ENCODE measurements around the gene AAGAB. TPM values are rescaled to one million over a fixed set of nuclear protein-coding genes. Genes with fewer than 3 reads are reported as not detected.
A peak's percentile ranks its signal among the peaks of the same experiment; 100 is the strongest.

Gene AAGAB
- total RNA-seq, 1 experiment from 2014 or later, result 68.1 TPM

DNA sequence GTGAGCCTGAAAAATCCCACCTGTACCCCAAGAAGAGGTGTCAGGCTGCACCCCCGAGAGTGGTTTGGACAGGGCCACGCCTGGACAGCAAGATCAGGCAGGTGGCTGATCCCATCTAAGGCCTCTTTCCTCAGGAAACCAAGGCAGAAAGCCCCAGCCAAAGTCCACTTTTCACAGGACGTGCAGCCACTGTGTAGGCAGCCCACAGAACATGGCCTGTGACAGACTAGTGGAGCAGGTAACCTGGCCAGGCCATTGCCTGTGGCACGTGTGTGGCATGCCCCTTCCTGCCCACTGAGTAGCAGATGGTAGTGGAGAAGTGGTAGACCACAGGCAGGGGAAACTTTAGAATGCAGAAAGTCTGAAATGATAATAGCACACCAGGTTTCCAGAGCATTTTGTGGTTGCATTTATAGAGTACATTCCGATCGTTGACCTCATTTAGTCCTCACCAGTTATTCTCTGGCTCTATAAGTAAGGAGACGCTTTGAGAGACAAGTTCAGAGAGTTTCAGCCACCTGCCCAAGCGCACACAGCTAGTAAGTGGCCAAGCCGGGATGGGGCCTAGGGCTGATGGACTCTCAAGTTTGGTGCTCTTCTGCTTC lies 68.7 kb downstream of the AAGAB start:
- Histone ChIP-seq H3K9me3 (no peaks in the 10 kb centered on the region), H3K4me3 (no peak overlapping the region), H3K27me3 (no peaks in the 10 kb centered on the region), H3K36me3 (peaks cover 94% of the 10 kb centered on the region)
- DNase-seq, result no peak

DNA sequence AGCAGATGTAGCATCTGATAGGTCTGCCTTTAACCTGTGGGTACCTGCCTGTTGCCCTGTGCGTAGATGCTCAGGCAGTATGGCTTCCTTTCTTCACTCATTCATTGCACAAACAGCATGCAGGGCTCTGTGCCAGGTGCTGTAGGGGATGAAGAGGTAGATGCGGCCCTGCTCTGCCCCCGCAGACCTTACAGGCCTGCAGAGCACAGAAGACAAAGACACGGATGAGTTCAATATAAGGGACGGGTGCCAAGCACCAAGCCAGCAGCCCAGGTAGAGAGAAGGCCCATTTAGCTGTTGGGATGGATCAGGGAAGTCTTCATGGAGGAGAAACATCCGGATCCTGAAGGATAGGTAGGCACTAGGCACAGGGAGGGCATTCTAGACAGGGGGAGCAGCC lies 69.4 kb downstream of the AAGAB start:
- Histone ChIP-seq H3K36me3 (peaks cover 94% of the 10 kb centered on the region), H3K9me3 (no peaks in the 10 kb centered on the region), H3K27me3 (no peaks in the 10 kb centered on the region), H3K4me3 (no peak overlapping the region)
- DNase-seq, result no peak

DNA sequence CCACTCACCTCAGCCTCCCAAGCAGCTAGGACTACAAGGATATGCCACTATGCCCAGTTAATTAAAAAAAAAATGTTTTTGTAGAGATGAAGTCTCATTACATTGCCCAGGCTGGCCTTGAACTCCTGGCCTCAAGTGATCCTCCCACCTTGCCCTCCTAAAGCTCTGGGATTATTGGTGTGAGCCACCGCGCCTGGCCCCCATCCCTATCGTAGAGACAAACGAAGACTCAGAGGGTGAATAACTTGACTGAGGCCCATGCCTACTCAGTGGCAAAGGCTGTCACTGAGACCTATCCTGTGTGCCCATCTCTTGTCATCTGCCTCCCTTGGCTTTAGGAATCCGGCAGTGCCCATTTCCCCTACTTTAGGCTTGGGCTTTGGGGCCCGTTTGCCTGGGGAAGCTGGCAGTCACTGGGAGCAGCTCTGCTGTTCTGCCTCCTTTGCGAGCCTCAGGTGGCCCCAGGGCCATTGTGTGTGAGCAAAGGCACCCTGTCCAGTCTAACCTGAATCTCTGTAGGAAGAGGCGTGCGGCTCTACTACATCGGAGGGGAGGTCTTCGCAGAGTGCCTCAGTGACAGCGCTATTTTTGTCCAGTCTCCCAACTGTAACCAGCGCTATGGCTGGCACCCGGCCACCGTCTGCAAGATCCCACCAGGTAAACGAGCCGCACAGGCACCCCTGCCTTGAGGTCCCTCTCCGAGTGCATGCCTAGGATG lies 70.1 kb downstream of the AAGAB start:
- no peak overlapping the region for H3K4me3 ChIP-seq
- peaks cover 94% of the 10 kb centered on the region for H3K36me3 ChIP-seq
- H3K27me3 ChIP-seq, result no peaks in the 10 kb centered on the region
- H3K9me3 ChIP-seq, result no peaks in the 10 kb centered on the region
- DNase-seq, result no peak

DNA sequence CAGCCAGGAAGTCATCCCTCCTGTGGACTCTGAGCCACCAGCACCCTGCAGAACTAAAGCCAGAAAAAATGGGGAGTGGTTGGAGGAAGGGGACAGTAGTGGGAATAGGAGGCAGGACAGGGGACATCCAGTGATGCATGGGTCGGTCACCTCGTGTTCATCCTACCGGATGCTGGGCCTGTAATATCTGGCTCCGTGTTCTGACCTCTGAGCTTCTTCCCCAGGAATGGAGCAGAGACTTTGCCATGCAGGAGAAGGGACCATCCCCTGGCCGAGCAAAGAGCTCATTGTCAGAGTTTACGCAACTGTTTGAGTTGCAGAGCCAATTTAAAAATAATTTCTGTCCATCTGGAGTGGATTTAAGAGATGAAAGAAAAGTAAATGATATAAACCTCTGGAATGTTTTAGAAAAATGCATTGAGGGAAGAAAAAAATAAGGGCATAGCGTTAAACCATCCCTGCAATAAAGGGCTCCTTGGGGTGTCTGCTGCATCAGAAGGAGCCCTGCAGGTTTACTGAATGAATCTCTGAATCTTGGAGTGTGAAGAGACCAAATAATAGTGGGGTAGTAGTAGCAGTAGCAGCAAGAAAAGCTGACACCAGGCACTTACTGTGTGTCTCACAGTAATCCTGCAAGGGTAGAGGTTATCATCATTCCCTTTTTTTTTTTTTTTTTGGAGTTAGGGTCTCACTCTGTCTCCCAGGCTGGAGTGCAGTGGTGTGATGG lies 70.9 kb downstream of the AAGAB start:
- no peak overlapping the region for H3K4me3 ChIP-seq
- no peaks in the 10 kb centered on the region for H3K27me3 ChIP-seq
- H3K9me3 ChIP-seq, result no peaks in the 10 kb centered on the region
- peaks cover 94% of the 10 kb centered on the region for H3K36me3 ChIP-seq
- DNase-seq, result peak; percentile 49

DNA sequence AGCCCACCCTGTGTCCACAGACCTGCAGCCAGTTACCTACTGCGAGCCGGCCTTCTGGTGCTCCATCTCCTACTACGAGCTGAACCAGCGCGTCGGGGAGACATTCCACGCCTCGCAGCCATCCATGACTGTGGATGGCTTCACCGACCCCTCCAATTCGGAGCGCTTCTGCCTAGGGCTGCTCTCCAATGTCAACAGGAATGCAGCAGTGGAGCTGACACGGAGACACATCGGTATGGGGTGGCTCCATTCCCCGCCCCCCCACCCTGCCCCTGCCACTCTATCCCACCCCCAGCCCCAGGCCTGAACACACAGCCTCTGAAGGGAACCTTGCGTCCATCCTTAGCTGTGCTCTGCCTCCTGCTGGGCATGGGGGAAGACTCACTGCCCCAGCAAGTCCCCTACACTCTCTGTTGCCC lies 73.2 kb downstream of the AAGAB start:
- no peaks in the 10 kb centered on the region for H3K9me3 ChIP-seq
- peaks cover 87% of the 10 kb centered on the region for H3K36me3 ChIP-seq
- no peak overlapping the region for H3K4me3 ChIP-seq
- DNase-seq, result no peak
- no peaks in the 10 kb centered on the region for H3K27me3 ChIP-seq

DNA sequence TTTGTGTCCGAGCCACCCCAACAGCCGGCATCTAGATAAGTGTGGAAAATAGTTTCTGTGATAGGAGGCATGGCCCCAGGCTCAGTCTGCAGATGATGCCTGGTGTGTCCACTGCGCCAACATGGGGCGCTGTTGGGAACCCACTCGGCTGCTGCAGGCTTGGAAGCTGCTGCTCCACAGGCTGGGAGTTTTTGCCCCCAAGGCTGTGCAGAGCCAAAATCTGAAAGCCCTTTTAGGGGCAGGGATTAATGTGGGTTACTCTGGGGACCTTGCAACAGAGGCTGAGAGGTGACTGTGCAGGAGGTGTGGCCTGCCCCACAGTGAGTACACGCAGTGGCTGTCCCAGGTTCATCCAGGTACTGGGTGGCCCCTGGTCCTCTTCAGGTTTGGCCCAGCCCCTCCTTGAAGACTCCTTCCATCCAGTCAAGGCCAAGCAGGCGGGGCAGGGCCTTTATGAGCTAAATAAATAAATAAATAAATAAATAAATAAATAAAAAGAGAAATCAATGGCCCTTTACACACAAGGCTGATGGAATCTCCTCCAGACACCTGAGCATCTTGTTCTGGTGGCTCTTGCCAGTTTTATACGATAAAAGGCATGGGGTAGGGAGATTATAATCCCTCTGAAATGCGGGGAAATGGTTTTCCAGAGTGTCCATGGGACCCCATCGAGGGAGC lies 73.8 kb downstream of the AAGAB start:
- Histone ChIP-seq H3K36me3 (peaks cover 86% of the 10 kb centered on the region), H3K27me3 (no peaks in the 10 kb centered on the region)
- DNase-seq, result no peak

DNA sequence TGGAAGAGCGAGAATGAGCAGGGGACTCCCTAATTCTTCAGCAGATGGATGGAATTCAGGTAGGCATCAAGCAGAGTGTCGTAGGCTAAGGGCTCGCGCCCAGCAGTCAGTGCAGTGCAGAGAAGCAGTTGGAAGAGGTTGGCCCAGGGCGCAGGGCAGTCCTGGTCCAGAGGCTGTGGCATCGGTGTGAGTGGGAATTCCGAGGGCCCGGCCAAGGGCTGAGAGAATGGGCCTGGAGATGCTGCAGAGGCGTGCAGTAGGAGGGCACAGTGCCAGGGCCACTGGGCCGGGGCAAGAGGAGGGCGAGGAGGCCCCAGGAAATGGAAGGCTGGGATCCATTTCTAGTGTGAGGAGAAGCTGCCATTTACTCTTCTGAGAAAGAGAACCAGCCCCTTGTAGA lies 74.4 kb downstream of the AAGAB start:
- Histone ChIP-seq H3K4me3 (no peak overlapping the region), H3K9me3 (no peaks in the 10 kb centered on the region), H3K36me3 (peaks cover 86% of the 10 kb centered on the region), H3K27me3 (no peaks in the 10 kb centered on the region)
- DNase-seq, result no peak

More for the DNA sequence above, 73.8 kb downstream of the AAGAB start:
- H3K4me3 ChIP-seq, result no peak overlapping the region
- H3K9me3 ChIP-seq, result no peaks in the 10 kb centered on the region

DNA sequence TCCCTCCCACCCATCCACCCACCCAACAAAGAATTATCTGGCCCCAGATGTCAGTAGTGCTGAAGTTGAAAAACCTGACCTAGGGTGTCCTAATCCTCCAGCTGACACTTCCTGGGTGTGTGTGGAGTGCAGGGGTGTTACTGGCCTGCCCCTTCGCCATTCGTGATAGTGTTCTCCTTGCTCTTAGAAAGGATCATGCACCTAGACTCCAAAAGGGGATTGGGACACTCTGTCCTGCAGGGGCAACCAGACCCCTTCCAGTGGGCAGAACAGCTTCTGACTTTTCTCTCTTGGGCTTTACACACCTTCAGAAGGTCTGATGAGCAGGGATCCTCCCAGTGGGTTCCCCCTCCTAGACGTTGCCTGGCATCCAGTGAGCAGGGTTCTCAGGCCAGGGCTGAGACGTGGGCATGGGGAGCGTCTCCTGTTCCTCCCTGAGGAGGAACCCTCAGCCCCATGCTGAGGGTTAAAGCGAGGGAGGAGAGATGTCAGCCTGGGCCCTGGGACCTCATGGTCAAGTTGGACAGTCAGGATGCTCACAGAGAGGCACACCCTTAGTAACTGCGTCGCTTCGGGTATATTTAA lies 75.0 kb downstream of the AAGAB start:
- Histone ChIP-seq H3K9me3 (no peaks in the 10 kb centered on the region), H3K4me3 (no peak overlapping the region), H3K36me3 (peaks cover 86% of the 10 kb centered on the region), H3K27me3 (no peaks in the 10 kb centered on the region)
- no peak for DNase-seq

DNA sequence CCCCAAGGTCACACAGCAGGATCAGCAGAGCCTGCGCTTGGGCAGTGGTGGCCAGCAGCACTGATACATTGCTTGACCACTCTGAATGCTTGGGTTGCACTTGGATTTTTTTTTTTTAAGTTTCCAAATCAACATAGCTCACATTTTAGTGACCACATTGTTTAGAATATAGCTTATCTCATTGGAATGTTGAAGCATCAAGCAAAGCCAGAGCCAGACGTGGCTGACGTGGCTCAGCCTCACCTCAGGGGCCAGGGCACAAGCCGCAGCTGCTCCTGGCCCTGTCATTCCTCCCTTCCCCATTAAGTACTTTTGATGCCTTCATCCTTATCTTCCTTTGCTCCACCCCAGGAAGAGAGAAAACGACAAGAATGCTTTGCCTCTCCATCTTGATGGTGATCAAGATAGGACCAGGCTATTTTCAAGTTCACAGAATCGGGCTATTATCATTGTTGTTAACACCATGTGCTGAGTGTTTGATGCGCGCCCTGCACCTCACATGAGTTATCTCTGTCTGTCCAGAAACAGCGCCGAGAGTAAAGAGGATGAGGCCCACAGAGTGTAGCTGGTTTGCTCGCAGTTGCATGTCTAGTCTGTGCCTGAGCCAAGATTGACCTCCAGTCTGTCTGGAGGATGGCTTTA lies 75.8 kb downstream of the AAGAB start:
- DNase-seq, result peak; percentile 94
- H3K36me3 ChIP-seq, result peaks cover 86% of the 10 kb centered on the region

DNA sequence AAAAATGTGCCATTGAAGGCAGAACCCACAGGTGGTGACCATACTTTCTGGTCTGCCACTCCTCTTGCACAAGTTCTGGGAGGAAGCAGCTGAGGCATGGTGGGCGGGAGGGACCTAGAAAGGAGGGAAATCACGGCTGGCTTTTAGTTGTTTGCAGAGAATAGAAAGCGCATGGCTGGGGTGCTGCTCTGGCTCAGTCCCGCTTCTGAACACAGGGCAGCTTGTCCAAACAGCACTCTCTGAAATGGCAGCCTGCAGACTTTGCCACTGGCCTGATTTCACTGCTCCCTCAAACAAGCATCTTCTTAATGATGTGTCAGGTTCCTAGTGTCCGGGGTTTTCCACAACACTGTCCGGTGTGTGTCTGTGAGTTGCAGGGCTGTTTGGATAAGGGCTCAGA lies 76.7 kb downstream of the AAGAB start:
- DNase-seq, result no peak
- H3K9me3 ChIP-seq, result no peaks in the 10 kb centered on the region
- peaks cover 88% of the 10 kb centered on the region for H3K36me3 ChIP-seq
- H3K27me3 ChIP-seq, result no peaks in the 10 kb centered on the region
- H3K4me3 ChIP-seq, result no peak overlapping the region

More for the DNA sequence above, 75.8 kb downstream of the AAGAB start:
- H3K27me3 ChIP-seq, result no peaks in the 10 kb centered on the region
- H3K9me3 ChIP-seq, result no peaks in the 10 kb centered on the region
- no peak overlapping the region for H3K4me3 ChIP-seq

DNA sequence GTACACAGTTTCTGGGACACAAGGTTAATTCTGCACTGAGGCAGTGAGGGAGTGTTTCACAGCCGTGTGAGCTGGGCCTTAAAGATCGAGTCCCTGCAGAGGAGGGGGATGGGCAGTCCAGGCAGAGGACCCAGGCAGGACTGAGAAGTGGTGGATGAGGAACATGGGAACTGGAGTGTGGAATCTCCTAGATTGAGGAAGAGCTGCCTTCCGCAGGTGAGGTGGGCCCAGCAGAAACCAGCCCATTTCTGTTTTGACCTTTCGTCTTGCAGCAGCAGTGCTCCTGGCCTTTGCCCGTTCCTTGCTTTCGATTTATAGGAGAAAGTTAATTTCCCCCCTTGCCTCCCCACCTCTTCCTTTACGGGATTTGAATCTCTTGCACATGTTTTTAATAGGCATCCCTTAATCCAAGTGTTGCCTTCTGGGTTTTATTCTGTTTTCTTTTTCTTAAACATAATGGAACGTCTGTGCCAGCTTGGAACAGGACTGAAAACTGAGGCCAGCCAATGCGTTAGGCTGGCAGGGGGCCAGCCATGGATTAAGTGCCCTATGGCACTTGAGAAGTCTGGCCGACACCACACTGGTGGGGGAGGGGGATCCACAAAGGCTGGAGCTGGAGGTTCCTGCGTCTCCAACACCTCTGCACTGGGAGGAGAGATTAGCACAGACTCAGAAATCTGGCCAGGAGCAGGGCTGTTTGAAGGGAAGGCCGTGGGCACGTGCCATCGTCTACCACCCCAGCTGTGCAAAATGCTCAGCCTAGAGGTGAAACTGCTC lies 78.1 kb downstream of the AAGAB start:
- H3K4me3 ChIP-seq, result no peak overlapping the region
- DNase-seq, result peak; percentile 96
- H3K9me3 ChIP-seq, result no peaks in the 10 kb centered on the region
- H3K36me3 ChIP-seq, result peaks cover 89% of the 10 kb centered on the region
- no peaks in the 10 kb centered on the region for H3K27me3 ChIP-seq

DNA sequence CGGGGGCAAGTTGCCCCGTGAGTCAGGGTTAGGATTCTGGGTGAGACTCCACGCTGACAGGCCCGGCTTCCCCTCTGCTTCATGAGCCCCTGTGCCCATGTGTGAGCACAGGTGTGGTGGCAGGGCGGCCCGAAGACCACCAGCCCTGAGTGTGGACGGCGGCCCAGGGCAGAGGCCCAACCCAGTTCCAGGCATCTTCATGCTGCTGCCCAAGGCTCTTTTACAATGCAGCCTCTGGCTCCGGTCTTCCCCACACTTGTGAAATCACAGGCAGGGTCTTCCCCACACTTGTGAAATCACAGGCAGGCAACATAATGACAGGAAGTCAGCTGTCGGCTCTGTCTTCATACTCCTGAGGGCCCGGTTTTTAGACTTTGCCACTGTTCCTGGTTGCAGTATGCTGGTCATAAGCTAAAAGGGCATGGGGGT lies 78.8 kb downstream of the AAGAB start:
- Histone ChIP-seq H3K27me3 (no peaks in the 10 kb centered on the region), H3K36me3 (peaks cover 91% of the 10 kb centered on the region), H3K9me3 (no peaks in the 10 kb centered on the region), H3K4me3 (no peak overlapping the region)
- DNase-seq, result peak; percentile 54

DNA sequence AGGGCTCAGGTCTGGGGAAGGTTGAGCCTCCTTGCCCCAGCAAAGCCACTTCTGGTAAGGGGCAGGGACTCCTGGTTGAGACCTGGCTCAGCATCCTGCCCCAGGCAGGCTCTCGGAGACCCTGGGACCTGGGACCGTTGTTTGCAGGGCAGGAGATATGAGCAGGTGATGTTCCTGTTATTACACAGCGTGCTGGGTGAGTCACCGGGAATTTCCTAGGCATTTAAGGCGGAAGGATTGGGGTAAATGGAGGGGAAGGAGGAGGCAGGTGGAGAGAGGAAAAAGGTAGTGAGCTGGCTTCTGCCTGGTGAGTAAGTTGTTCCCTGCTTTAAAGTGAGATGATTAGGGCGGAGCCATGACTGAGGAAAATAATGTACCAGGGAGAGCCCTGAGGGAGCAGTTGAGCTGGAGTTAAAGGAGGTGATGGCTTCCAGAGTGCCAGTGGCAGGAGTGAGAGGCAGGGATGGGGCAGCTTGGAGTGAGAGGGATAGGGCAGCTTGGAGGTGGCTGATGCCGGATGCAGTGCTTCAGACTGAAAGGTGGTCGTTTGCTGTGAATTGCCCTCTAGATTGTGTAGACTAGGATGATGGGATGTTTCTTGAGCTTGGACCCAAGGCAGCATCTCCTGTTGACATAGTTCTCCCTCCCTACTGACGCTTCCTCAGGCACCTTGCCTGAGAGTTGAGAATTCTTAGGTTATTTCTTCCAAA lies 79.4 kb downstream of the AAGAB start:
- Histone ChIP-seq H3K9me3 (no peaks in the 10 kb centered on the region), H3K36me3 (peaks cover 91% of the 10 kb centered on the region), H3K4me3 (no peak overlapping the region), H3K27me3 (no peaks in the 10 kb centered on the region)
- no peak for DNase-seq

DNA sequence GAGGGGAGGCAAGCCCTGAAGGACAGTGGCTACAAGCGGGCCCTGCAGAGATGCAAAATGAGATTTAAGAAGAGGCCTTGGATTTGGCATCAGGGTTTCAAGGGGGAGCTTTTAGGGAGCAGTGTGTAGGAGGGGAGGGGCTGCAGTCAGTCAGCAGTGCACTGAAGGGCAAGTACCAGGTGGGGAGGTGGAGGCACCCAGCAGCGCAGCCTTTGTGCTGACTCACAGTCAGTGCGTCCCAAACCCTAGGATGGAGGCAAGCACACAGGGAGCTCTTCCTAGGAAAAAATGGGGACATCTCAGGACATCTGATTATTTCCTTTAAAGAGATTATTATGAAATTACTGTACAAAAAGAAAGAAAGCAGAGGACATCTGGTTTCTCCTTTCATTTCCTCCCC lies 80.0 kb downstream of the AAGAB start:
- peaks cover 91% of the 10 kb centered on the region for H3K36me3 ChIP-seq
- no peak for DNase-seq

DNA sequence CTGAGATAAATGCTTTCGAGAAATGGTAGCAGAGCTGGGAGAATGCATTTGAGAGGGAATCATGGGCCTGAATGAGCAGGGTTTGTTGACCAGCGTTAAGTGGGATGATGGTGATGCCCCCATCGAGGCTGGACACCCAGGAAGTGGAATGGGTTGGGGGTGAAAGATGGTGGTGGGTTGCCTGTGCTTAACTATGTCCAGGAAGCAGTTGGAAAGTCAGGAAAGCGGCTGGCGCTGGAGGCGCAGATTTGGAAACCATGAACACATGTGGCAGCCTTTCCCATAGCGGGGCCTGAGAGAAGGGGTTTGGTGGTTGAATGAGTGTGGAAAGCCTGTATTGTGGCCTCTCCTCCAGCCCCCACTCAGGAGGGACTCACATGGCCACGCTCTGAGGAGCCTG lies 80.7 kb downstream of the AAGAB start:
- H3K9me3 ChIP-seq, result no peaks in the 10 kb centered on the region
- H3K36me3 ChIP-seq, result peaks cover 91% of the 10 kb centered on the region
- no peak for DNase-seq
- H3K27me3 ChIP-seq, result no peaks in the 10 kb centered on the region
- H3K4me3 ChIP-seq, result no peak overlapping the region

More for the DNA sequence above, 80.0 kb downstream of the AAGAB start:
- Histone ChIP-seq H3K4me3 (no peak overlapping the region), H3K9me3 (no peaks in the 10 kb centered on the region), H3K27me3 (no peaks in the 10 kb centered on the region)

All from MG63 (cell line).